ENCODE data around the gene AMBRA1.

DNA sequence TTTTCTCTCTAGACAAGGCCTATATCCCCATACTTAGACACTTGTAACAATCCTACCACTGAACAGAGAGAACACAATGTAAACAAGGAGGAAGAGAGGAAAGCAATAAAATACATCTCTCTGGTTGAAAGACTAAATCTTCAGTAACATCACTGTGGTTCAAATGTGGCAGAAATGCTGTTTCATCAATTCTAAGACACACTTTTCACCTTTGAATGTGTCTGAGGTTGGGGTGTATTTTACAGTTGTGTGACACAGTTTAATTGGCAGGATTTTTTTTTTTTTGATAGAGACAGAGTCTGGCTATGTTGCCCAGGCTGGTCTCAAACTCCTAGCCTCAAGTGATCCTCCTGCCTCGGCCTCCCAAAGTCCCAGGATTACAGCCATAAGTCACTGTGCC, 79.5 kb downstream of the AMBRA1 start:
- no peak for TF ChIP-seq EZH2phosphoT487 (IDR thresholded peaks at IDR 0.05; ENCODE audit: borderline replicate concordance, low read length)
- TF ChIP-seq, protein P1, sequence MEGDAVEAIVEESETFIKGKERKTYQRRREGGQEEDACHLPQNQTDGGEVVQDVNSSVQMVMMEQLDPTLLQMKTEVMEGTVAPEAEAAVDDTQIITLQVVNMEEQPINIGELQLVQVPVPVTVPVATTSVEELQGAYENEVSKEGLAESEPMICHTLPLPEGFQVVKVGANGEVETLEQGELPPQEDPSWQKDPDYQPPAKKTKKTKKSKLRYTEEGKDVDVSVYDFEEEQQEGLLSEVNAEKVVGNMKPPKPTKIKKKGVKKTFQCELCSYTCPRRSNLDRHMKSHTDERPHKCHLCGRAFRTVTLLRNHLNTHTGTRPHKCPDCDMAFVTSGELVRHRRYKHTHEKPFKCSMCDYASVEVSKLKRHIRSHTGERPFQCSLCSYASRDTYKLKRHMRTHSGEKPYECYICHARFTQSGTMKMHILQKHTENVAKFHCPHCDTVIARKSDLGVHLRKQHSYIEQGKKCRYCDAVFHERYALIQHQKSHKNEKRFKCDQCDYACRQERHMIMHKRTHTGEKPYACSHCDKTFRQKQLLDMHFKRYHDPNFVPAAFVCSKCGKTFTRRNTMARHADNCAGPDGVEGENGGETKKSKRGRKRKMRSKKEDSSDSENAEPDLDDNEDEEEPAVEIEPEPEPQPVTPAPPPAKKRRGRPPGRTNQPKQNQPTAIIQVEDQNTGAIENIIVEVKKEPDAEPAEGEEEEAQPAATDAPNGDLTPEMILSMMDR (conservative IDR thresholded peaks at IDR 0.05; ENCODE audit: low read depth, low read length): no peak
